Raji (cell line): ENCODE results near the gene RYR2.

Experiments
- POLR2A ChIP-seq: IDR thresholded peaks from 2 replicates; pipeline ENCODE4 v1.6.1; 2011; ENCODE audit warnings: low read depth, low read length, control low read depth; ENCODE audit not compliant: insufficient read depth

The RYR2 gene

GRCh38 chr1:237754627-237755026 is 712.6 kb downstream of the RYR2 start:
- TF ChIP-seq POLR2A: no peak

- no peak for TF ChIP-seq POLR2A
Observed at GRCh38 chr1:237756304-237756967, 714.5 kb downstream of the RYR2 start.

- no peak for TF ChIP-seq POLR2A
Observed at GRCh38 chr1:237759377-237759776, 717.4 kb downstream of the RYR2 start.

- TF ChIP-seq POLR2A: no peak
Observed at GRCh38 chr1:237760951-237761350, 719.0 kb downstream of the RYR2 start.

GRCh38 chr1:237763137-237763536 is 721.2 kb downstream of the RYR2 start:
- no peak for TF ChIP-seq POLR2A

GRCh38 chr1:237763751-237764150 is 721.8 kb downstream of the RYR2 start:
- no peak for TF ChIP-seq POLR2A

- no peak for TF ChIP-seq POLR2A
Observed at GRCh38 chr1:237769916-237770315, 727.9 kb downstream of the RYR2 start.

- TF ChIP-seq POLR2A: no peak
Observed at GRCh38 chr1:237772009-237772408, 730.0 kb downstream of the RYR2 start.

GRCh38 chr1:237774246-237774645 is 732.3 kb downstream of the RYR2 start:
- no peak for TF ChIP-seq POLR2A

GRCh38 chr1:237779356-237779755 is 737.4 kb downstream of the RYR2 start:
- TF ChIP-seq POLR2A: no peak

GRCh38 chr1:237786066-237786719 is 744.2 kb downstream of the RYR2 start:
- TF ChIP-seq POLR2A: no peak

- no peak for TF ChIP-seq POLR2A
Observed at GRCh38 chr1:237788069-237788468, 746.1 kb downstream of the RYR2 start.

- TF ChIP-seq POLR2A: no peak
Observed at GRCh38 chr1:237789619-237790018, 747.6 kb downstream of the RYR2 start.

- TF ChIP-seq POLR2A: no peak
Observed at GRCh38 chr1:237791592-237791991, 749.6 kb downstream of the RYR2 start.

GRCh38 chr1:237792149-237792548 is 750.2 kb downstream of the RYR2 start:
- no peak for TF ChIP-seq POLR2A

- TF ChIP-seq POLR2A: no peak
Observed at GRCh38 chr1:237792726-237793125, 750.7 kb downstream of the RYR2 start.

- no peak for TF ChIP-seq POLR2A
Observed at GRCh38 chr1:237794071-237794470, 752.1 kb downstream of the RYR2 start.
